RKO (cell line): ENCODE results near the gene DLK1.

Experiments used
- DNase-seq: peaks from one replicate; pipeline ENCODE4 v3.0.0-alpha.2; 2016; ENCODE audit warnings: low spot score

DLK1 gene

GRCh38 chr14:100693877-100694578, 32.7 kb upstream of the DLK1 start:
- DNase-seq: no peak

- no peak for DNase-seq
Measured at GRCh38 chr14:100694579-100695422, 31.9 kb upstream of the DLK1 start.

- no peak for DNase-seq
Measured at GRCh38 chr14:100695423-100695738, 31.3 kb upstream of the DLK1 start.

GRCh38 chr14:100696008-100696407, 30.7 kb upstream of the DLK1 start:
- DNase-seq: no peak

- DNase-seq: no peak
Measured at GRCh38 chr14:100696590-100696989, 30.1 kb upstream of the DLK1 start.

GRCh38 chr14:100698066-100698465, 28.6 kb upstream of the DLK1 start:
- DNase-seq: no peak

GRCh38 chr14:100698666-100699448, 27.8 kb upstream of the DLK1 start:
- DNase-seq: no peak

- no peak for DNase-seq
Measured at GRCh38 chr14:100701314-100701713, 25.4 kb upstream of the DLK1 start.

- DNase-seq: no peak
Measured at GRCh38 chr14:100702590-100702989, 24.1 kb upstream of the DLK1 start.

GRCh38 chr14:100703386-100704220, 23.1 kb upstream of the DLK1 start:
- no peak for DNase-seq

- DNase-seq: no peak
Measured at GRCh38 chr14:100706200-100706599, 20.5 kb upstream of the DLK1 start.

- DNase-seq: no peak
Measured at GRCh38 chr14:100706860-100707259, 19.8 kb upstream of the DLK1 start.

GRCh38 chr14:100708425-100709288, 18.0 kb upstream of the DLK1 start:
- DNase-seq: no peak

- DNase-seq: no peak
Measured at GRCh38 chr14:100709289-100710284, 17.1 kb upstream of the DLK1 start.

- no peak for DNase-seq
Measured at GRCh38 chr14:100710391-100710790, 16.3 kb upstream of the DLK1 start.

GRCh38 chr14:100710826-100711462, 15.7 kb upstream of the DLK1 start:
- DNase-seq: no peak

- no peak for DNase-seq
Measured at GRCh38 chr14:100711493-100711892, 15.2 kb upstream of the DLK1 start.

- DNase-seq: no peak
Measured at GRCh38 chr14:100712490-100712889, 14.2 kb upstream of the DLK1 start.

GRCh38 chr14:100713705-100714104, 13.0 kb upstream of the DLK1 start:
- no peak for DNase-seq
